Measurements from ENCODE around the gene PTOV1.

DNA sequence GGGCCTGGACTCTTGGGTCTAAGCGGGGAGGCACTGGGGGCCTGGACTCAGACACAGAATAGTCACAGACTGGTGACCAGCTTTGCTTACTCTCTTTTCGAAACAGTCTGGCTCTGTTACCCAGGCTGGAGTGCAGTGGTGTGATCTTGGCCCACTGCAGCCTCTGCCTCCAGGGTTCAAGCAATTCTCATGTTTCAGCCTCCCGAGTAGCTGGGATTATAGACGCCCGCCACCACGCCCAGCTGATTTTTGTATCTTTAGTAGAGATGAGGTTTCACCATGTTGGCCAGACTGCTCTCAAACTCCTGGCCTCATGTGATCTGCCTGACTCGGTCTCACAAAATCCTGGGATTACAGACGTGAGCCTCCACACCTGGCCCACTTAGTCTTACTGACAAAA, 21.8 kb upstream of the PTOV1 start:
- TF ChIP-seq, protein P1, sequence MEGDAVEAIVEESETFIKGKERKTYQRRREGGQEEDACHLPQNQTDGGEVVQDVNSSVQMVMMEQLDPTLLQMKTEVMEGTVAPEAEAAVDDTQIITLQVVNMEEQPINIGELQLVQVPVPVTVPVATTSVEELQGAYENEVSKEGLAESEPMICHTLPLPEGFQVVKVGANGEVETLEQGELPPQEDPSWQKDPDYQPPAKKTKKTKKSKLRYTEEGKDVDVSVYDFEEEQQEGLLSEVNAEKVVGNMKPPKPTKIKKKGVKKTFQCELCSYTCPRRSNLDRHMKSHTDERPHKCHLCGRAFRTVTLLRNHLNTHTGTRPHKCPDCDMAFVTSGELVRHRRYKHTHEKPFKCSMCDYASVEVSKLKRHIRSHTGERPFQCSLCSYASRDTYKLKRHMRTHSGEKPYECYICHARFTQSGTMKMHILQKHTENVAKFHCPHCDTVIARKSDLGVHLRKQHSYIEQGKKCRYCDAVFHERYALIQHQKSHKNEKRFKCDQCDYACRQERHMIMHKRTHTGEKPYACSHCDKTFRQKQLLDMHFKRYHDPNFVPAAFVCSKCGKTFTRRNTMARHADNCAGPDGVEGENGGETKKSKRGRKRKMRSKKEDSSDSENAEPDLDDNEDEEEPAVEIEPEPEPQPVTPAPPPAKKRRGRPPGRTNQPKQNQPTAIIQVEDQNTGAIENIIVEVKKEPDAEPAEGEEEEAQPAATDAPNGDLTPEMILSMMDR (IDR thresholded peaks at IDR 0.05) = no peak
- no peak for TF ChIP-seq POLR2A (IDR thresholded peaks at IDR 0.05)
